Measurements from ENCODE around the gene ESAM.

- TF ChIP-seq, protein P1, sequence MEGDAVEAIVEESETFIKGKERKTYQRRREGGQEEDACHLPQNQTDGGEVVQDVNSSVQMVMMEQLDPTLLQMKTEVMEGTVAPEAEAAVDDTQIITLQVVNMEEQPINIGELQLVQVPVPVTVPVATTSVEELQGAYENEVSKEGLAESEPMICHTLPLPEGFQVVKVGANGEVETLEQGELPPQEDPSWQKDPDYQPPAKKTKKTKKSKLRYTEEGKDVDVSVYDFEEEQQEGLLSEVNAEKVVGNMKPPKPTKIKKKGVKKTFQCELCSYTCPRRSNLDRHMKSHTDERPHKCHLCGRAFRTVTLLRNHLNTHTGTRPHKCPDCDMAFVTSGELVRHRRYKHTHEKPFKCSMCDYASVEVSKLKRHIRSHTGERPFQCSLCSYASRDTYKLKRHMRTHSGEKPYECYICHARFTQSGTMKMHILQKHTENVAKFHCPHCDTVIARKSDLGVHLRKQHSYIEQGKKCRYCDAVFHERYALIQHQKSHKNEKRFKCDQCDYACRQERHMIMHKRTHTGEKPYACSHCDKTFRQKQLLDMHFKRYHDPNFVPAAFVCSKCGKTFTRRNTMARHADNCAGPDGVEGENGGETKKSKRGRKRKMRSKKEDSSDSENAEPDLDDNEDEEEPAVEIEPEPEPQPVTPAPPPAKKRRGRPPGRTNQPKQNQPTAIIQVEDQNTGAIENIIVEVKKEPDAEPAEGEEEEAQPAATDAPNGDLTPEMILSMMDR (conservative IDR thresholded peaks at IDR 0.05), result no peak
- no peak for TF ChIP-seq ZFX (IDR thresholded peaks at IDR 0.05)
Measured at GRCh38 chr11:124717786-124718651, 44.1 kb downstream of the ESAM start.

All from C4-2B (cell line).